Fibroblast of lung (primary cell): ENCODE results near the gene NPAS1.

ENCODE experiments used
- CTCF ChIP-seq, 2 donors: IDR thresholded peaks in 1 of 2; conservative IDR thresholded peaks in 1 of 2; 1 replicate in 1 of 2; 2 replicates in 1 of 2; pipeline ENCODE4 v1.5.1; 2011 to 2012; ENCODE audit warnings: low read length in 2 of 2, control low read depth in 1 of 2, inconsistent platforms in 1 of 2, low read depth in 1 of 2, mild to moderate bottlenecking in 1 of 2
- EZH2 ChIP-seq: IDR thresholded peaks from 2 replicates; pipeline ENCODE4 v1.5.1; 2012; ENCODE audit warnings: low read length, control low read depth, mild to moderate bottlenecking; ENCODE audit errors: missing control alignments

- TF ChIP-seq CTCF (conservative IDR thresholded peaks at IDR 0.05 in 1 of 2, IDR thresholded peaks at IDR 0.05 in 1 of 2; ENCODE audit: low read depth in 1 of 2, low read length in 2 of 2): no peak
- TF ChIP-seq EZH2: no peak
Observed at GRCh38 chr19:47000373-47000772, 19.3 kb upstream of the NPAS1 start.
